HG02885 (cell line): ENCODE data around the gene ATAD3C.
"Not testable (repeated sequence)": the region's sequence is repeated elsewhere in the genome, so short reads cannot be mapped to it uniquely, and the experiment has no call there.

ENCODE experiments used
- ATAC-seq: cut with Tn5 transposase; IDR thresholded peaks from one replicate; pipeline ENCODE4 v1.9.1; 2021; ENCODE audit warnings: mild to moderate bottlenecking; ENCODE audit not compliant: unreplicated experiment, poor library complexity

ATAD3C gene

GRCh38 chr1:1468196-1468985 lies 18.9 kb downstream of the ATAD3C start:
- ATAC-seq = not testable (repeated sequence)

DNA sequence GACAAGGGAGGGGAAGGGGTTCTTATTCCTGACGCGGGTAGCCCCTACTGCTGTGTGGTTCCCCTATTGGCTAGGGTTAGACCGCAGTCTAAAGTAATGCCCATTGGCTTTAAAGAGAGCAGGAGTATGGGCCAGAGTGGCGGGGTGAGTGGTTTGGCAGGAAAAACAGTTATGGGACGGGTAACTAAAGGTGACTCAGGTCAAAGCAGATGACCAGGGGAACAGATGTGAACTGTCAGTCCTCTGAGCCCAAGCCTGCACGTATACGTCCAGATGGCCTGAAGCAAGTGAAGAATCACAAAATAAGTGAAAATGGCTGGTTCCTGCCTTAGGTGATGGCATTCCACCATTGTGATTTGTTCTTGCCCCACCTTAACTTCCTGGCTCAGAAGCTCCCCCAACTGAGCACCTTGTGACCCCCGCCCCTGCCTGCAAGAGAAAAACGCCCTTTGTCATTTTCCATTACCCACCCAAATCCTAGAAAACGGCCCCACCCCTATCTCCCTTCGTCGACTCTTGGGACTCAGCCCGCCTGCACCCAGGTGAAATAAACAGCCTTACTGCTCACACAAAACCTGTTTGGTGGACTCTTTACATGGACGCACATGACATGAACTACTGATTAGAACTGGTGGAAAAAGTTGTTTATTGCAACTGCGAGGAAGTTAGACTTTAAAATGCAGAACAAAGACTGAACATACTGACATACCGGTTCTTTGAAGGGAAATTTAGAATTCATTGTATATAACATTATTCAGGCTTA lies 21.3 kb downstream of the ATAD3C start:
- ATAC-seq = no peak

GRCh38 chr1:1471389-1472052 lies 22.0 kb downstream of the ATAD3C start, which contains the start of gene ATAD3B:
TSS of gene ATAD3B (plus strand) at chr1:1471765. CDS start at chr1:1471885, 120 bp downstream.
- ATAC-seq = peak; percentile 90

GRCh38 chr1:1472053-1472876 lies 22.8 kb downstream of the ATAD3C start:
- ATAC-seq = peak; percentile 20

GRCh38 chr1:1476011-1476410 lies 26.5 kb downstream of the ATAD3C start:
- ATAC-seq = not testable (repeated sequence)

- ATAC-seq = no peak
These were observed 27.7 kb downstream of the ATAD3C start for GRCh38 chr1:1477206-1477605.

DNA sequence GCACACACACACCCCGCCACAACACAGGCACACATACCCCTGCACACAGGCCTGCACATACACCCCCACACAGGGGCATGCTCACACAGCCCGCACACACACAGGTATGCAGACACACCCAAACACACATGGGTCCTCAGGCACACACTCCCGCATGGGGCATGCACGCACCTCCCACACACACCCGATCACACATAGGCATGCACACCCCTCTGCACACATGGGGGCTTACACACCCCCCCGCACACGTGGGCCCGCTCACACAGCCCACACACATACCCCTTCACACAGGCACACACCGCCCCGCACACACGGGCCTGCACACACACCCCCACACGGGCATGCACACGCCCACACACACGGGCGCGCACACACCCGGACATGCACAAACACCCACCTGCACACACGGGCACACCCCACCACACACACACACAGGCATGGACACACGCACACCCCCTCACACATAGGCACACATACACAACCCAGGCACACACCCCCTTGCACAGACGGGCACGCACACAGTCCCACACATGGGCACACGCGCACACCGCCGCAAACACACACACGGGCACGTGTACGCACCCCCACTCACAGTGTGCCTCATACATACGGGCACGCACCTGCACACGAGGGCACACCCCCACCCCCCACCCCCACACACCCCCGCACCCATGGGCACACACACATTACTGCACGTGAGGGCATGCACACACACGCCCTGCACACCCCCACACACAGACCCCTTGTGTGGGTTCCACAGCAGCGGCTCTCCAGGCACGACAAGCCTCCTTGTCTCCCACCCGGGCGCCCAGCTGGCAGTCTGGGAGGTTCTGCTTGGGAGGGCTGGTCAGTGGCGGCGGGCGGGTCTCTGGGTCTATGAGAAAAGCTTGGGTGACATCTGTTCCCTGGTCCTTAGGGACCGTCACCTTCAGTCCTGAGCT lies 30.3 kb downstream of the ATAD3C start:
- ATAC-seq = no peak

DNA sequence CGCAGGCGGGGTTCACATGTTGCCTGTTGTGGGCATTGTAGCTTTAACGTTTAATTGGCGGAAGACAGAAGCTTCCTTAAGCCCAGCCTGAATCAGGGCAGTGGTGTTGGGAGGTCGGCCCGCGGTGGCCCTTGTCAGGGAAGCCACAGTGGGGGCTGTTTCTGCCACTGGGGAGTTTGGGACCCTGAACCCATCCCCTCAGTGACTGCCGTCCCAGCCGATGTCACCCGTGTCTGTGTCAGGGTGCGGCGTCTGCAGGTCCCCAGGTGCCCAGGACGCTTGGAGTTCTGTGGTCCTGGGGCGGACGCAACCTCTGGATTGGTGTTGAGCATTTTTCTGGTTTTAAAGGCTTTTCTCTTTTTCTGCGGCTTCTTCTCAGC lies 31.0 kb downstream of the ATAD3C start:
- ATAC-seq = not testable (repeated sequence)

- ATAC-seq = not testable (repeated sequence)
These were observed 32.3 kb downstream of the ATAD3C start for GRCh38 chr1:1481811-1482210.

DNA sequence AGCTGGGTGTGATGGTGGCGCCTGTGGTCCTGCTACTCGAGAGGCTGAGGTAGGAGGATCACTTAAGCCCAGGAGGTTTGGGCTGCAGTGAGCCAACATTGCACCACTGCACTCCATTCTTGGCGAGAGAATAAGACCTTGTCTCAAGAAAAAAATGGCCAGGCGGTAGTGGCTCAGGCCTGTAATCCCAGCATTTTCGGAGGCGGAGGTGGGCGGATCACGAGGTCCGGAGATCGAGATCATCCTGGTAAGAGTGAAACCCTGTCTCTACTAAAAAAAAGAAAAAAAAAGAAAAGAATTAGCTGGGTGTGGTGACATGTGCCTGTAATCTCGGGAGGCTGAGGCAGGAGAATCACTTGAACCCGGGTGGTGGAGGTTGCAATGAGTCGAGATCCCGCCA lies 33.4 kb downstream of the ATAD3C start:
- ATAC-seq = no peak

DNA sequence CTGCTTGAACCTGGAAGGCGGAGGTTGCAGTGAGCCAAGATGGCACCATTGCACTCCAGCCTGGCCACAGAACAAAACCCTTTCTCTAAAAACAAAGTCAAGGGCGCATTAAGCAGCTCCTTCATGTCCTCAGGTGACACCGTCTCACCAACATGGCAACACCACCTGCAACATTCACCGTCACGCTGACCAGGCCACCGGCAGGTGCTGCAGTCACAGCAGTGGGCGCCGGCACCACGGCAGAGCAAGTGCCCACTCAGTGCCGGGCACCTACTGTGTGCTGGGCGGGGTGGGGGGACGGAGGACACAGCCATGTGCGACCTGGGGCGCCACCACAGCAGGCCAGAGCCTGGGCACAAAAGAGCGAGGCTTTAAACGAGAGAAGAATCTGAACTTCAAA lies 34.2 kb downstream of the ATAD3C start:
- no peak for ATAC-seq

DNA sequence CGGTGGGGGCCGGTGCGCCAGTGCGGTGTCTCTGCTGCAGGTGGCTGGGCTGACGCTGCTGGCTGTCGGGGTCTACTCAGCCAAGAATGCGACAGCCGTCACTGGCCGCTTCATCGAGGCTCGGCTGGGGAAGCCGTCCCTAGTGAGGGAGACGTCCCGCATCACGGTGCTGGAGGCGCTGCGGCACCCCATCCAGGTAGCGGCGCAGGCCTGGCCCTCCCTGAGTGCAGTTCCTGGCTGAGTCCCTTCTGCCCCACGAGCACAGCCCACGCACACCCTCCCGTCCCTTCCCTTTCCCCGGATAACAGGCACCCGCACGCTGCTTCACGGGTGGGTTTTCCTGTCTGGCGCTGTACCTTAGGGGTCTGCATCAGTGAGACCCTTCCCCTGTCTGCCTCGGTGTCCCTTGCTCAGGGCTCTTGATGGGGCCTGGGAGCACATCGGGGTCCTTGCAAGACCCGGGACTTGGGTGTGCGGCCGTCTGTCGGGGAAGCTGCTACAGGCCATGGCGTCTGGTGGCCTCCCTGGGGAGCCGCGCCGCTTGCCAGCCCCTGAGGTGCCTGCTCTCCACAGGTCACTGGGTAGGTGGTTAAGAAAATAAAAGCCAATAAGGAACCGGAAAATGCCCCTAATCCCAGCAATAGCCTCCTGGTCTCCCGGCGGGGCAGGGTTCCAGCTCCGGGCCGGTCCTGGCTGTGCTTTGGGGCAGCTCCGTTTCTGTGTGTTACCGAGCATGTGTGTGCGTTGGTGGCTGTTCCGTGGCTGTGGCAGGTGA lies 35.7 kb downstream of the ATAD3C start:
- ATAC-seq = not testable (repeated sequence)

DNA sequence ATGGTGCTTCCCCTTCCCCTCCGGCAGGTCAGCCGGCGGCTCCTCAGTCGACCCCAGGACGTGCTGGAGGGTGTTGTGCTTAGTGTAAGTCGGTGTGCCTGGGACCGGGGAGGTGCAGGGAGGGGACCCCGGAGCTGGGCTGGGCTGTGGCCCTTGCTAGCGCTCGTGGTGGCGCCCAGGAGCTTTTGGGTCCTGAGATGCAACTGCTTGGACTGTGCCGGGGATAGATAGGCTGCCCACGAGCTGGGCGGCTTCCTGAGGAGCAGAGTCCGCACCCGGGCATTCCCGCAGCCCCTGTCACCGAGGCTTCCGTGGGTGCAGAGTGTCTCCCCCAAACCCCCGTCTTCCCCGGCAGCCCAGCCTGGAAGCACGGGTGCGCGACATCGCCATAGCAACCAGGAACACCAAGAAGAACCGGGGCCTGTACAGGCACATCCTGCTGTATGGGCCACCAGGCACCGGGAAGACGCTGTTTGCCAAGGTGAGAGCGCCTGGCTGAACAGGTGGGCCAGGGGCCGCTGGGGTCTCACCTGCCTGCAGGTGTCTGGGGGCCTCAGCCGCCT lies 36.3 kb downstream of the ATAD3C start:
- not testable (repeated sequence) for ATAC-seq

DNA sequence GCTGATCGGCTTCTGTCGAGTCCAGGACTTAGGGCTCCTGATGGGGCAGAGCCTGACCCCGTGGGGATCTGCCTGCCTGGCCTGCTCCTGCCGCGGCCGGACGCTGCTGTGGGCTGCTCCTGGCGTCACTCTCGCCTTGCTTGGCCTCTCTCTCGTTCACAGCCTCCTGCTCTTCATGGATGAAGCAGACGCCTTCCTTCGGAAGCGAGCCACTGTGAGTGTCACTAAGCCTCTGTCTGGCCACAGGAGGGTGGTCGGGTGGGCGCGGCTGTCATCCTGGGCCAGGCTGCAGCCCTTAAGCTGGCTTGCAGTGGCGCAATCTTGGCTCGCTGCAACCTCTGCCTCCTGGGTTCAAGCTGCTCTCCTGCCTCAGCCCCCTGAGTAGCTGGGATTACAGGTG lies 38.2 kb downstream of the ATAD3C start:
- ATAC-seq = no peak

GRCh38 chr1:1489231-1489630 lies 39.7 kb downstream of the ATAD3C start:
- no peak for ATAC-seq

GRCh38 chr1:1489861-1490260 lies 40.4 kb downstream of the ATAD3C start:
- ATAC-seq = no peak

DNA sequence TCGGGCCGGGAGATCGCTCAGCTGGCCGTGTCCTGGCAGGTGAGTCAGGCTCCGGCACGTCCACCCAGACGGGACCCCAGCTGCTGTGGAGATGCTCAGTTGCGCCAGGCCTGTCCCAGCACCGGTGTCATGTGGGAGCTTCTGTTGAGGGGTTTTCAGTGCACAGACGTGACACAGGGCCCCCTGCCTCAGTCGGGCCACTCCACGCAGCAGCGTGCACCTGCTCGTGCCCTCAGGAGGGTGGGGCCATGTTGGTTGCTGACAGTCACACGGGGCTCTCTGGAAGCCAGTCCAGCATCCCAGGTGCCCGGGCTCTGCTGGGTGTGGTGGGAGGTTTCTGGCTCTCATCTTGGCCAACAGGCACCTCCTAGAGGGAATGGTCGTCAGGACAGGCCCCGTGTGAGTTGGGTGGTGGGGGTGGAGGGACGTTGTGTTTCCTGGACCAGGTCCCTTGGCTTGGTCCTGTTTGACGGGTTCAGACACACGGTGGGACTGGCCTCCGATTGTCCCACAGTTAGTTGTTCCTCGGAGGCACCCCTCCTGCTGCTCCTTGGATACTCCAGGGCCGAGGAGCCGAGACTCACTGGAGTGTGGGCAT lies 41.2 kb downstream of the ATAD3C start:
- ATAC-seq = no peak

- ATAC-seq = no peak
These were observed 42.1 kb downstream of the ATAD3C start for GRCh38 chr1:1491601-1492000.
